GM06990 (cell line): ENCODE measurements around the gene TRMT112.
"Not testable (repeated sequence)": the region's sequence is repeated elsewhere in the genome, so short reads cannot be mapped to it uniquely, and the experiment has no call there.

Source experiments
- DNase-seq: peaks from one replicate; pipeline ENCODE4 v3.0.0-alpha.2; 2011; ENCODE audit not compliant: insufficient read length; ENCODE audit errors: extremely low read depth
- H3K27me3 ChIP-seq: replicated peaks from 2 replicates; pipeline ENCODE4 v1.6.0; 2011; ENCODE audit warnings: low read length; ENCODE audit not compliant: control insufficient read depth, insufficient read depth
- H3K36me3 ChIP-seq: 2 replicates; pipeline ENCODE4 v1.5.1; 2011; ENCODE audit warnings: low read length; ENCODE audit not compliant: control insufficient read depth, insufficient read depth
- H3K4me3 ChIP-seq: replicated peaks from 2 replicates; pipeline ENCODE4 v1.5.1; 2011; ENCODE audit warnings: low read depth, mild to moderate bottlenecking, control low read depth, low read length
- TF ChIP-seq, protein P1 (sequence below): IDR thresholded peaks from 2 replicates; pipeline ENCODE4 v1.5.1; 2011; ENCODE audit warnings: low read length, control low read depth, mild to moderate bottlenecking, inconsistent platforms; ENCODE audit not compliant: insufficient read depth, poor library complexity, severe bottlenecking

Gene TRMT112

GRCh38 chr11:64327993-64328392, 10.6 kb upstream of the TRMT112 start:
- TF ChIP-seq, protein P1, sequence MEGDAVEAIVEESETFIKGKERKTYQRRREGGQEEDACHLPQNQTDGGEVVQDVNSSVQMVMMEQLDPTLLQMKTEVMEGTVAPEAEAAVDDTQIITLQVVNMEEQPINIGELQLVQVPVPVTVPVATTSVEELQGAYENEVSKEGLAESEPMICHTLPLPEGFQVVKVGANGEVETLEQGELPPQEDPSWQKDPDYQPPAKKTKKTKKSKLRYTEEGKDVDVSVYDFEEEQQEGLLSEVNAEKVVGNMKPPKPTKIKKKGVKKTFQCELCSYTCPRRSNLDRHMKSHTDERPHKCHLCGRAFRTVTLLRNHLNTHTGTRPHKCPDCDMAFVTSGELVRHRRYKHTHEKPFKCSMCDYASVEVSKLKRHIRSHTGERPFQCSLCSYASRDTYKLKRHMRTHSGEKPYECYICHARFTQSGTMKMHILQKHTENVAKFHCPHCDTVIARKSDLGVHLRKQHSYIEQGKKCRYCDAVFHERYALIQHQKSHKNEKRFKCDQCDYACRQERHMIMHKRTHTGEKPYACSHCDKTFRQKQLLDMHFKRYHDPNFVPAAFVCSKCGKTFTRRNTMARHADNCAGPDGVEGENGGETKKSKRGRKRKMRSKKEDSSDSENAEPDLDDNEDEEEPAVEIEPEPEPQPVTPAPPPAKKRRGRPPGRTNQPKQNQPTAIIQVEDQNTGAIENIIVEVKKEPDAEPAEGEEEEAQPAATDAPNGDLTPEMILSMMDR, result no peak
- DNase-seq, result no peak

DNA sequence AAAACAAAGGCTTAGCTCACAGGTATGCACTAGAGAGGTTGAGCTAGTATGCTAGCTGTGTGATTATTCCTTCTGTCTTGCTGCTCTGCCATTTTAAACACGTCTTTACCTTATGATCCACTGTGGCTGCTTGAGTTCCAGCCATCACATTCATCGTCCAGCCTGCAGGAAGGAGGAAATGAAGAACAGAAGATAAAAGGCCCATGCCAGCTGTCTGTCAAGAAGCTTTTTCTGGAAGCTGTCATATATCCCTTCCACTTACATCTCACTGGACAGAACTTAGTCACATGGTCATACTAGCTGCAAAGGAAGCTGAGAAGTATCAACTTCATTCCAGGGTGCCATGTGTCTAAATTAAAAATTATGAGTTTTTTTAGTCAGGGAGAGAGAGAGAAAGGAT, 10.0 kb upstream of the TRMT112 start:
- Histone ChIP-seq H3K36me3 (peaks cover 7% of the 10 kb centered on the region), H3K27me3 (no peaks in the 10 kb centered on the region), H3K4me3 (no peak overlapping the region)
- TF ChIP-seq, protein P1, result no peak
- DNase-seq, result no peak

More at GRCh38 chr11:64327993-64328392, 10.6 kb upstream of the TRMT112 start:
- Histone ChIP-seq H3K27me3 (no peaks in the 10 kb centered on the region), H3K4me3 (no peak overlapping the region), H3K36me3 (peaks cover 3% of the 10 kb centered on the region)

GRCh38 chr11:64324692-64325469, 7.5 kb upstream of the TRMT112 start:
- Histone ChIP-seq H3K36me3 (peaks cover 19% of the 10 kb centered on the region), H3K4me3 (no peak overlapping the region), H3K27me3 (no peaks in the 10 kb centered on the region)
- TF ChIP-seq, protein P1, result no peak
- no peak for DNase-seq

GRCh38 chr11:64323984-64324383, 6.6 kb upstream of the TRMT112 start:
- not testable (repeated sequence) for DNase-seq, H3K4me3 ChIP-seq, H3K27me3 ChIP-seq
- peaks cover 19% of the 10 kb centered on the region for H3K36me3 ChIP-seq

- no peak overlapping the region for H3K4me3 ChIP-seq
- DNase-seq, result no peak
- peaks cover 19% of the 10 kb centered on the region for H3K36me3 ChIP-seq
- TF ChIP-seq, protein P1, result no peak
- no peaks in the 10 kb centered on the region for H3K27me3 ChIP-seq
Observed at GRCh38 chr11:64323373-64323772, 6.0 kb upstream of the TRMT112 start.

DNA sequence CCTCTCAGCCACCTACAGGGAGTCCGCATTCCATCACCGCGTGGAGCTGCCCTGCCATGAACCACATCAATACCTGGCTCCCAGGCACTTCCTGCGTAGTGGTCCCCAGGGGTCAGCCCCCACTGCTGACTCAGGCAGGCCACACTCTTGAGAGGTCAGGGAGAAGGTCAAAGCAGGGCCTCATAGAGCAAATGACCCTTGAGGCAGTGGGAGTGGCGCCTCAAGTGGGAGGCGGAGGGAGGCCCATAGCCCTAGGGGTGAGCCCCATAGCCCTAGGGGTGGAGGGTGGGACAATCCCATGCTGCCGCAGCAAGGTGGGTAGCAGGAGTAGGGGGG, 5.5 kb upstream of the TRMT112 start:
- DNase-seq, result no peak
- Histone ChIP-seq H3K36me3 (peaks cover 19% of the 10 kb centered on the region), H3K27me3 (no peaks in the 10 kb centered on the region), H3K4me3 (no peak overlapping the region)
- TF ChIP-seq, protein P1, result no peak
